OCI-M1 (cell line): ENCODE measurements around the gene SFT2D1.
"Not testable (repeated sequence)": the region's sequence is repeated elsewhere in the genome, so short reads cannot be mapped to it uniquely, and the experiment has no call there.

Experiments
- DNase-seq: peaks from one replicate; lab custom pipeline; 2025; lab: John Stamatoyannopoulos, UW

The SFT2D1 gene

DNA sequence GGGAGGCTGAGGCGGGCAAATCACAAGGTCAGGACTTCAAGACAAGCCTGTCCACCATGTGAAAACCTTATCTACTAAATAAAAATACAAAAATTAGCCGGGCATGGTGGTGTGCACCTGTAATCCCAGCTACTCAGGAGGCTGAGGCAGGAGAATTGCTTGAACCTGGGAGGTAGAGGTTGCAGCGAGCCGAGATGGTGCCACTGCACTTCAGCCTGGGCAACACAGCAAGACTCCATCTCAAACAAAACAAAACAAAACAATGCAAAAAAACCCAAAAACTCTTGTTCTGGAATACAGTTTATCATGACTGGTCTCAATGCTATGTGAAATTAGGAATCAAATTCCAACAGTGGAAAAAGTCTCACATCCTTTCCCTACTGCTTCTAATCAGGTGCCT, 20.1 kb upstream of the SFT2D1 start:
- DNase-seq: not testable (repeated sequence)

DNA sequence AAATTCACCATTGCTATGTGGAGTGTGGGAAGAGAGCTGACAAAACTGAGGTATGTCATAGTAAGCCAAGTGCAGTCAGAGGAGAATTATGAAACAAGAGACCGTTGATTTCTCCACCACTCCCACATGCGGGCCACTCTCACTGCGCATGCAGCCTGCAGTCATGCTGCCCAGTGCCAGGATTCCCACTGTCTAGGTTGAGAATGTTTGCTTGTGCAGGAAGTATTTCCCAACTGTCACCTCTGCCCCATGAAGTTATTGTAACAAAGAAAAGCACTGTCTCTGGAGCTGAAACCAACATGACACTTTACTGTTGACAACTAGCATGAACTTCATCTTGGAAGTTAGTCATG, 18.7 kb upstream of the SFT2D1 start:
- DNase-seq: no peak

DNA sequence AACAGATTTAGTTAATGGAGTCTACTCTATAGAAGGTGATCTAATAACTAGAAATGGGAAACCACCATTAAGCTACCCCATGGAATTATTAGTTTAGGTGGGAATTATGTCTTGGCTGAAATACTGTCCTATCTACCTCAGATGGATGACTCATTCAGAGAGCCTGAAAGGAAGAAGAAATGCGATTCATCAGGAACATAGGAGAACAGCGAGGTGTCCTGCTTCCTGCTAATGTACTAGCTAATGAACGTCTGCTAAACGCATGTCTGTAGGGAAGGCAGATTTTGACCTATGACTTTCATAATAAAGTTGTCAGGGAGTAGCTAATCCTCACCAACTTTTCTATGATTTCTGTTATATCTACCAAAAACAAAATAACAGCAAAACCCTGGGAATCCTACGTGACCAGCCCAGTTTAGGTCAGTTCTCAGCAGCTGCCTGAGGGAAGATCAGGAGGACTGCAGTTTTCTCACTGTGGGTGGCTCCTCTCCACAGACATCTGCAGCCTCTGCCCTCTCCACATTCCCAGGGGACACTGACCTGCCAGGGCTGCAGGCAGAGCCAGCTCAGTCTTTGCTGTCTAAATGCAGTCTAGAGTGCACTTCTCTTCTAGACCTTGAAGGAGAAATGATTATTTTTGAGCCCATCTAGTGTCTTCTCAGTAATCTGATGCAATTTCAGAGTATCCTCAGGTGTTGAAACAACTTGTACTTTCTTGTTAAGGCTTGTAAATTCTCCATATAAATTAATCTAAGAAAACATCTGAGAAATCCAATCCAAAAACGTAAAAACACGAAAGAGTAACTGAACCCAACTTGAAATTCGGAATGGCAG, 18.1 kb upstream of the SFT2D1 start:
- DNase-seq: peak; percentile 33

DNA sequence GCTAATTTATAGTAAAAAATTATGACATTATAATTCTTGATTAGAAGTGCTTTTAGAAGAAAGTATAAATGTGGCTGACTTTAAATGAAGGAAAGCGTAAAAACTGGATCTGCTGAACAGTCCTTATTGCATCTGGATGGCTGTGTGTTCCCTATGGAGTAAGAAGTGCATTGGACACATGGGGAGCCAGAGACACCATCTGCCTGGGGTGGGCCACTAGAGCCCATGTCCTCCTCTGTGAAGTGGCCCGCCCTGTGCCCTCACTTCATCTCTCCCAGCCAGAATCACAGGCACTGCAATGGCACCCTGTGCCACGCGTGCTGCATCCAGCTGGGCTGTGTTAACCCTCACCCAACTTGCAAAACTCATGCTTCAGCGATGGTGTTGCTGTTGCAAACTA, 13.2 kb upstream of the SFT2D1 start:
- no peak for DNase-seq

DNA sequence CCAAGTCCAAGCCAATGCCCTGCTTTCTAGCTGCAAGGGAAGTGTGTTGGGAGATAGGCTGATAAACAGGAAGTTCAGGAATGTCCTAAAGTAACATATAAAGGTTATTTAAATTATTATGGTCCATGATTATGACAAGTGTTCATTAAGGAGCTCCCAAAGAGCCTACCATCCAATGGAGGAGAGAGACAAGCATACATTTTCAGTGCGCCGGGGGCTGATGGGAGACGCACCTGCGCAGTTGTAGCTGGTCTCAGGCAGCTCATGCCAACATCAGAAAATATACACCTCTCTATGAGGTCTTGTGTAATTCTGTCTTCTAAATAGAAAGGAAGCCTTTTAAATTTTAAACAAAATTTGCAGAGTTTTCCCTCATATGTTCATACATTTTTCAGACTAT, 12.6 kb upstream of the SFT2D1 start:
- no peak for DNase-seq

DNA sequence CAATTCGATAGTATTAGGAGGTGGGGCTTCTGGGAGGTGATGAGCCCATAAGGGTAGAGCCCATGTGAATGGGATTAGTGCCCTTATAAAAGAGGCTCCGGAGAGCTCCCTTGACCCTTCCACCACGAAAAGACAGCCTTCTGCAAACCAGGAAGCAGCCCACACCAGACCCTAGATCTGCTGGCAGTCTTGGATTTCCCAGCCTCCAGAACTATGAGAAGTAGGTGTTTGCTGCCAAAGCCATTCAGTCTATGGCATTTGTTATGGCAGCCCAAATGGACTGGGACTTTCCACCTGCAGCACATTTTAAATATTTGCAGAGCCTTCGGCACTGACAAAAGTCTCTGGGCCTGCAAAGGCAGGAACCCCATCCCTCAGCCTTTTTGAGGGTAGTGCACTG, 11.8 kb upstream of the SFT2D1 start:
- DNase-seq: no peak

DNA sequence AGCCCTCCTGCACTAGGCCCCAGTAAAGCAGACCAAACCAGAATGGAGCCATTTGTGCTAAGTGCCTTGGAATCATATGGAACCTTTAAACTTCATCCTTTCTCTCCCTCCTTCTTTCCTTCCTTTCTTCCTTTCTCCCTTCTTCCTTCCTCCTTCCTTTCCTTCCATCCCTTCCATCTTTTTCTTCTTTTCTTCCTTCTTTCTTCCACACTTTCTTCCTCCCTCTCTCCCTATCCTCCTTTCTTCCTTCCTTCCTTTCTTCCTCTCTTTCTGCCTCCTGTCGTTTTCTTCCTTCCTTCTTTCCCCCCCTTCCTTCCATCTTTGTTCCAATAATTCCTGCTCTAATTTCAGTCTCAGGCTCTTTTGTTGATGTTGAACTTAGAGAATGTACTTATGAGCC, 11.2 kb upstream of the SFT2D1 start:
- DNase-seq: no peak

DNA sequence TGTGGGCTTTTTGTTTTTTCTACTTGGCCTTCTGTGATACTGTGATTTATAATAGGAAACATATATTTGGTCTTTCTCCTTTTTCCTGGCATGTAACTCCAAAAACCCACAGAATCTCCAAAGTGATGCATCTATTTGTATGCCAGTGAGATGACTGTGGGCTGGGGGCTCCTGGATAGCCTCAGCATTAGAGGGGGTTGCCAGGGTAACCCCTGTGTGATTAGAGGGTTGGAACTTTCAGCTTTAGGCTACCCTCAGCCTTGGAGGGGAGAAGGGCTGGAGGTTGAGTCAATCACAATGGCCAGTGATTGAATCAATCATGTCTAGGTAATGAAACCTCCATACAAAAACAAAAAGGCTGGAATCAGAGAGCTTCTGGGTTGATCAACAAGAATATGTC, 10.6 kb upstream of the SFT2D1 start:
- no peak for DNase-seq

DNA sequence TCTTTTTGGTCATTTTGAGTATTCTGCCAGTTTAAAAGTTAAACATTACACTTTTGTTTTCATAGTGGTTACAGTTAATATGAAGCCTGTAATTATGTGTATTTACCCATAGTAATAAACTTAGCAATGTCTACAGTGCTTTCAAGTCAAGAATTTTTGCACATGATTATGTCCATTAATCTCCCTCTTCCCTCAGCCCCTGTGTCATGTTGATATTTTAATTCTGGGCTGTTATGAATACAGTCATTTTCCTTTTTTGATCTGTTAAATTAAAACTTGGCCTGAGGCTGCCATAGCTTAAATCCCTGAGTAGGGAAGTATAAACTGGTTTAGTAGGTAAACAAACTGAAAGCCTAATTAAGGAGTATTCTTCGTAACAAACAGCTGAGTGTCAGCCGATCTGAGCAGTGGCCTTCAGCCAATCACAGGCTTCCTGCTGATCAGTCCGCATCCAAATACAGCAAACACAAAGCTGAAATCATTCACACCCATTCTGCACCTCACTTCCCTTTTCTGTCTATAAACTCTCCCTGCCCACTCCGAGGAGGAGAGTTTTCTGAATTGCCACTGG, 9.5 kb upstream of the SFT2D1 start:
- peak; percentile 93 for DNase-seq

DNA sequence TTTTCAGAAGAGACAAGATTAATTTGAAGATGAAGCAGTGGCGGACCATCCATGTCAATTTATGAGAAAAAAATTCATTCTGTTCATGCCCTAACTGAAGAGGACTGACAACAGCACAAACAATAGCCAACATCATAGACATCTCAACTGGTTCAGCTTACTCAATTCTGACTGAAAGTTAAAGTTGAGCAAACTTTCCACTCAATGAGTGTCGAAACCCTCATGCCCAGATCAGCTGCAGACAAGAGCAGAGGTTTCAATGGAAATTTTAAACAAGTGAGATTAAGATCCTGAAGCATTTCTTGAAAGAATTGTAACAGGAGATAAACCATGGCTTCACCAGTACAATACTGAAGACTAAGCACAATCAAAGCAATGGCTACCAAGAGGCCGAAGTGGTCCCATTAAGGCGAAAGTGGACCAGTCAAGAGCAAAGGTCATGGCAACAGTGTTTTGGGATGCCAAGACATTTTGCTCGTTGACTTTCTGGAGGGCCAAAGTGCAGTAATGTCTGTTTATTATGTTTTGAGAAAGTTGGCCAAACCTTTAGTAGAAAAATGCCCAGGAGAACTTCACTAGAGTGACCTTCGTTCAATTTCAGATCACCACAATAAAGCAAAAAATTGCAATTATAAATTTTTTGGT, 6.1 kb upstream of the SFT2D1 start:
- DNase-seq: no peak

DNA sequence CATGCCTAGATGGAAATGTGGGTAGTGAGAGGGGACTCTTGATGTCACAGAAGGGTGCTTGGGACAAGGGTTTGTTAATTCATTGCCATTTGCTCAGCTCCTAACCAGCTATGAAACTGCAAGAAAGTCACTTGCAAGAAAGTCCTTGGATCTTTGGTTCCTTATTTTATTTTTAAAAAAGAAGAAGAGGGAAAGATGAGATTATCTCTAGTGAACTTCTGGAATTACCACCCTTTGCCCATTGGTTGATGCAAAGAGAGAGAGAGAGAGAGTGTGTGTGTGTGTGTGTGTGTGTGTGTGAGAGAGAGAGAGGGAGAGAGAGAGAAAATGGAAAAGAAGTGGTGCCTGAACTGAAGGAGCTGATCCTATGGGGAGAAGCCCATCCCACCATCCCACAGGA, 4.6 kb upstream of the SFT2D1 start:
- peak; percentile 22 for DNase-seq

DNA sequence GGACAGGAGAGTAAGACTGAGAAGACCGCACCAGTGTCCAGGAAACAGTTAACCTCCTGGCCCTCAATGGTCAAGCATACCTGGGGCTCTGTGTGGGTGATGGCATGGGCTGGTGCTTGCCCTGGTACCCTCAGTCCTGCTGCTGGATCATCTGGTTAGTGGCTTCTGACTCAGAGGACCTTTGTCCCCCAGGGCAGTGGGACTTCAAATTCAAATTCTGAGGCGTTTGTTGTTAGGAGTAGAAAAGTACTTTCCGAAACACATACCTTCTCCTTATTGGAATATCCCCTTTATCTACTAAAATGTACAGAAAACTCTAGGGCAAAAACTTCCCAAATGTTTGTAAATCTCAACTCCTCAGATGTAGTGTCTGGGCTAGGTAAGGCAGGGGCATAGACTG, 4.1 kb upstream of the SFT2D1 start:
- DNase-seq: no peak

DNA sequence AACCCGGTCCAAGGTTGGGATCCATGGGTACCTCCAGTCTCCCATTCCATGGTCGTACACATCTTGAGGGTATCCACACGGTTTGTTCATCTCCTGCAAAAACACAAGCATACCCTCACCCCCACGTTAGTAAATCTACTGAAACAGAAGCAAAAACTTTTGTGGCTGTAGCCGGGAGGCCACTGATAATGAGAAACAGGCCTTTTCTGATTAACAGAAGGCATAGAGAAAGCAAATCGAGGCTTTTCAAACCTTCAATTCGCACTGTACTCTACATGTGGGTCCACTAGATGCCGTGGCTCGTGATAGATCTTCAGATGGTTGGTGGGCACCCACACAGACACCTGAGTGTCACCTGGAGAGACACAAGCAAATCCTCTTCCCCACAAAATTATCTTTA, 3.3 kb upstream of the SFT2D1 start:
- DNase-seq: peak; percentile 9

DNA sequence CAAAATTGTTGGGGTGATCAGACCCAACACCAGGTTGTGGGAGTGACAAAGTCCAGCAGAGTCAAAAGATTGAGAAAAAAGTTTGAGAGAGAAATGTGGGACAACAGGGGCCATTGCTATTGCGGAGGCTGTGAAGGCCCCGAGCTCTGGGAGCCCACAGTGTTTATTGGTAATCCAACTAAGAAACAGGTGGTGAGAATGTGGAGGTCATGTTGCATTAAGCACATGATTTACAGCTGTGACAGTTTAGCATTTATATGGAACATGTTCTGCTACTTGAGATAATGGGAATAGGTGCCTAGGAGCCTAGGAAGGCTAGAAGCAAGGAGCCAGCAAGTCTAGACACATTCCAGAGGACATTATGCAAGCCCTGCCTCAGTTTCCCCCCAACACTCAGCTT, 2.6 kb upstream of the SFT2D1 start:
- DNase-seq: not testable (repeated sequence)

DNA sequence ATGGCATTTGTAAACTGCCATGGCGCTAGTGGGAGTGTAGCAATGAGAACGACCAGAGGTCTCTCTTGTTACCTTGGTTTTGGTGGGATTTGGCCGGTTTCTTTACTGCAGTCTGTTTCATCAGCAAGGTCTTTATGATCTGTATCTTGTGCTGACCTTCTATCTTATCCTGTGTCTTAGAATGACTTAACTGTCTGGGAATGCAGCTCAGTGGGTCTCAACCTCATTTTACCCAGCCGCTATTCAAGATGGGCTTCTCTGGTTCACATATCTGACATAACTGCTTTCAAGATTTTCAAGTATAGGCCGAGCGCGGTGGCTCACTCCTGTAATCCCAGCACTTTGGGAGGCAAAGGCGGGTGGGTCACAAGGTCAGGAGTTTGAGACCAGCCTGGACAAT, 1.9 kb upstream of the SFT2D1 start:
- DNase-seq: no peak

DNA sequence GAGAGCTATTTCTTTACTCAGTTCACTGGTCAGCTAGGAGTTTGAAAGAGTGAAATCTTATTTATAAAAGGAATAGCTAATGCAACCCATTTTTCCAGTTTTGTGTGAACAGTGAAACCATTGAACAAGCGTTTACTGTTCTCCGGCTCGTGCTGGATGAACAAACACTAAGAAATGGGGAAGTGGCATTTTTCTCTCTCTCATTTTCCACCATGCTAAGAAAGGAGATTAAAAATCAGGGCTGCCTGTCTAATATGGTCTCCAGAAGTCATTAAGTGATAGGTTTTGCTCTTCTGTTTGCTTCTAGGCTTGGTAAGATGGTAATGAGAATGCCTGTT, 774 bp upstream of the SFT2D1 start:
- peak; percentile 89 for DNase-seq

DNA sequence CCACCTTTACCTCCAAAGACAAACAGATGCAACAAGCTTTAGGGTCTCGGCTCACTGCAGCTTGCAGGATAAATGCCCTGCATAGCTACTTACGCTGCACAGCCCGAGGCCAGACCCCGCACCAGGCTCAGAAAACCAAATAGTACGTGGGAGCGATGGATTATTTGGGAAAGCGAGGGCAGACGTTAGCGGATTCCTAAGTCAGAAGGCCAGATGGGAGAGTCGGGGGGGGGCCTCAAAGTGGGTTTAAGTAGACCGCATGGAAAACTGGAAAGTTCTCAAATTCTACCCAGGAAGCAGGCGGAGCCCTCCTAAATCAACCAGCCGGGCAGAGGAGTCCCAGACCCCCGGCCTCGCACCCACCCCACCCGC, 382 bp downstream of the SFT2D1 start:
- no peak for DNase-seq

DNA sequence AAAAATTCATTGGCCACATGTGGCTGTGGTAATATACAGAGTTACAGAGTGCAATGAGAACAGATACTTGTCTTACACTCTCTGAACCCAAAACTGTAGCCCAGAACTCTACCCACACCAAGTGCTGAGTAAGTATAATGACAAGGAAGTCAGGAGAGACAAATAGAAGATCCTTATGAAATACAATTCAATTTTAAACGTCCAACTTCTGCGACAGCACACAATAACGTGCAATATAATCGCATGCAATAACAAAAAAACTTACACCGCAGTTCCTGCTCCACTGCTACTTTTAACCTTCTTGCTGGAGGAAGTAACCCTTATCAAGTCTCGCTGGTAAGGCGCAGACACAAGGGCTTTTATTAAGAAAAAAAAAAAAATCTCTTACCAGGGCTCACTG, 881 bp downstream of the SFT2D1 start:
- peak; percentile 41 for DNase-seq

DNA sequence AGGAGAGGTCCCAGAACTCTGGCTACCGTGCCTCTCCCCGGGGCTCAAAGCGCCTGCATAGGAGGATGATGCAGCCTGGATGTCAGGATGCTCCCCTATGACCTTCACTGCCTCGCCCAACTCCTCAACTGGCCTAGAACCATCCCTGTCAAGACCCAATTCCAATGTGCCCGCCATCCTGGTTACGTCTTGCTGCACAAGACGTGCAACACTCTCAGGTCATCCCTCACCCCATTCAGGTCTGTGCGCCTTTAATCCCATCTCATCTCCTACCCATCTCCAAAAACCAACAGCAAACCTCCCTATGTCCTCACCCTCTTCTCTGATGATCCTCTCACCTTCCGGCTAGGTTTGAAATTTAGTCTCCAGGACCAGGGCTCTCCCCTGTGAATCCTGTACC, 3.5 kb downstream of the SFT2D1 start:
- no peak for DNase-seq

DNA sequence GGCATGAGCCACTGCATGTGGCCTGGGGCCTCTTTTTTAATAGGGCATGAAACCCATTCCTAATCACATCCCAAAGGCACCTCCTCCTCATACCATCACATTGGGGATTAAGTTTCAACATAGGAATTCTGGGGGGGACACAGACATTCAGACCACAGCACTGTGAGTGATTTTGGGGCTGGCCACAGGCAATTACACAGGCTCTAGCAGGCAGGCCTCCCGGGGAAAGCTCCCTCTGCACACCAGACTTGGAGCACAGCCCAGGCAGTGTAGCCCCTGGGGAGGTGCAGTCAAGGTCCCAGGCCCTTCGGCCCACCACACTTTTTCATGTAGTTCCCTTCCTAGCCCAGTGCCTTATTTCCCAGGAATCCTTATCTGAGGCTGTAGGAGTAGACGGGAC, 5.5 kb downstream of the SFT2D1 start:
- DNase-seq: no peak

DNA sequence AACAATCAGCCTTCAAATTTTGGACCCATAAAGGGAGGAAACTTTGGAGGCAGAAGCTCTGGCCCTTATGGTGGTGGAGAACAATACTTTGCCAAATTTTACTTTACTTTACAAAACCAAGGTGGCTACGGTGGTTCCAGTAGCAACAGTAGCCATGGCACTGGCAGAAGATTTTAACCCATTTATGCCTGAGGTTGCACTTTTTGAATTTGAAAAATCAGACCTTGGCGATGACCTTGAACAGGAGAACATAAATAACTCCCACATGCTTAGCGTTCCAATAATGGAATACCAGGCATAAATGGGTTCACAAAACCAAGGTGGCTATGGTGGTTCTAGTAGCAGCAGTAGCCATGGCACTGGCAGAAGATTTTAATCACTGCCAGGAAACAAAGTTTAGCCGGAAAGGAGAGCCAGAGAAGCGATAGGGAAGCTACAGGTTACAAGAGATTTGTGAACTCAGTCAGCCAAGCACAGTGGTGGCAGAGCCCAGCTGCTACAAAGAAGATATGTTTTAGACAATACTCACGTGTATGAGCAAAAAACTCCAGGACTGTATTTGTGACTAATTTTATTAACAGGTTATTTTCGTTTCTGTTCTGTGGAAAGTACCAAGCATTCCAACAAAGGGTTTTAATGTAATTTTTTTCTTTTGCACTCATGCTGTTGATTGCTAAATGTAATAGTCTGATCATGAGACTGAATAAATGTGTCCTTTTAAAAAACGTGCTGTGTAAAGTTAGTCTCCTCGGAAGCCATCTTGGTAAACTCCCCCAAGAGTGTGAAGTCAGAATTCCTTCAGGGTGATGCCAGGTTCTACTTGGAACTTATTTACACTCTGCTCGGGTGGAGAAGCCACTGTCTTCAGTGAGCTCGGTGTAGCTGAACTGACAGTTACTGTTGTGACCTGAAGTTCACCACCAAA, 6.7 kb downstream of the SFT2D1 start:
- DNase-seq: no peak

DNA sequence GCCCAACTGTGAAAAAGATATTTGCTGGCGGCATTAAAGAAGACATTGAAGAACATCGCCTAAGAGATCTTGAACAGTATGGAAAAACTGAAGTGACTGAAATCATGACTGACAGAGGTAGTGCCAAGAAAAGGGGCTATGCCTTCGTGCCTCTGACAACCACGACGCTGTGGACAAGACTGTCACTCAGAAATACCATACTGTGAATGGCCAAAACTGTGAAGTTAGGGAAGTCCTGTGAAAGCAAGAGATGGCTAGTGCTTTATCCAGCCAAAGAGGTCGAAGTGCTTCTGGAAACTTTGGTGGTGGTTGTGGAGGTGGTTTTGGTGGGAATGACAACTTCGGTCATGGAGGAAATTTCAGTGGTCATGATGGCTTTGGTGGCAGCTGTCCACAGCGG, 7.5 kb downstream of the SFT2D1 start:
- DNase-seq: no peak
